Epithelial cell of esophagus (primary cell): ENCODE data around the gene GGCT.
"Not testable (repeated sequence)": the region's sequence is repeated elsewhere in the genome, so short reads cannot be mapped to it uniquely, and the experiment has no call there.

ENCODE experiments used
- DNase-seq: peaks from one replicate; pipeline ENCODE4 v3.0.0; 2010; ENCODE audit warnings: low read depth
- H3K4me3 ChIP-seq: 2 replicates; pipeline ENCODE4 v1.5.1; 2011; ENCODE audit warnings: mild to moderate bottlenecking, low read length, control low read depth
- TF ChIP-seq, protein P1 (sequence below): IDR thresholded peaks from 2 replicates; pipeline ENCODE4 v1.5.1; 2011; ENCODE audit warnings: low read depth, mild to moderate bottlenecking, low read length, control low read depth, inconsistent platforms; ENCODE audit not compliant: insufficient read depth; ENCODE audit errors: missing control alignments

Gene GGCT

DNA sequence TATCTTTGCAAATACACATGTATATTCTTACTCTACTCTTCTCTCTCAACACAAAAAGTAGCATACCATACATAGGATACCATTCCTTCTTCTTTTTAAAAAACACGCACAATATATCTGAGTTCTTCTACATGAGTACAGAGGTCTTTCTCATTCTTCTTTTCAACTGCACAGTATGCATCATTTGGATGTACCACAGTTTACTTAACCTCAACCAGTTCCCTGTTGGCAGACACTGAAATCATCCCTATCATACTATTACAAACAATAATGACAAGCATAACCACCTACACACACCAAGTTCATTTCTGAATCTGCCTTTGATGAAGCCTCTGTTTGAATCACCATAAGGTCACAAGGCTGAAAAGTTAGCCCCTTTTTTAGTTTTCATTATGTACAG is 25.7 kb upstream of the GGCT start:
- TF ChIP-seq, protein P1, sequence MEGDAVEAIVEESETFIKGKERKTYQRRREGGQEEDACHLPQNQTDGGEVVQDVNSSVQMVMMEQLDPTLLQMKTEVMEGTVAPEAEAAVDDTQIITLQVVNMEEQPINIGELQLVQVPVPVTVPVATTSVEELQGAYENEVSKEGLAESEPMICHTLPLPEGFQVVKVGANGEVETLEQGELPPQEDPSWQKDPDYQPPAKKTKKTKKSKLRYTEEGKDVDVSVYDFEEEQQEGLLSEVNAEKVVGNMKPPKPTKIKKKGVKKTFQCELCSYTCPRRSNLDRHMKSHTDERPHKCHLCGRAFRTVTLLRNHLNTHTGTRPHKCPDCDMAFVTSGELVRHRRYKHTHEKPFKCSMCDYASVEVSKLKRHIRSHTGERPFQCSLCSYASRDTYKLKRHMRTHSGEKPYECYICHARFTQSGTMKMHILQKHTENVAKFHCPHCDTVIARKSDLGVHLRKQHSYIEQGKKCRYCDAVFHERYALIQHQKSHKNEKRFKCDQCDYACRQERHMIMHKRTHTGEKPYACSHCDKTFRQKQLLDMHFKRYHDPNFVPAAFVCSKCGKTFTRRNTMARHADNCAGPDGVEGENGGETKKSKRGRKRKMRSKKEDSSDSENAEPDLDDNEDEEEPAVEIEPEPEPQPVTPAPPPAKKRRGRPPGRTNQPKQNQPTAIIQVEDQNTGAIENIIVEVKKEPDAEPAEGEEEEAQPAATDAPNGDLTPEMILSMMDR, result no peak
- H3K4me3 ChIP-seq, result no peak overlapping the region
- DNase-seq, result no peak

DNA sequence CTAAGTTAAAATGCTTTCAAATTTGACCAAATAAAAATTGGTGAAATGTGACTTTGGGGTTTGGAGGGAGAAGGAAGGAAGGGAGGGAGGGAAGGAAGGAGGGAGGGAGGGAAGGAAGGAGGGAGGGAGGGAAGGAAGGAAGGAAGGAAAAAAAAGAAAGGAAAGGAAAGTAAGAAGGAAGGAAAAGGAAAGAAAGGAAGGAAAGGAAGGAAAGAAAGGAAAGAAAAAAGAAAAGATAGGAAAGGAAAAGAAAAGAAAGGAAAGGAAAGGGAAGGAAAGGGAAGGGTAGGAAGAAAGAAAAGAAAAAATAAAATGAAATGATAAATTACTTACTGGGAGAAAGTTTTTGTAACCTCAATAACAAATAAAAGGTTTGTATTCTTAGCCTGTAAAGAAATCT is 24.1 kb upstream of the GGCT start:
- no peak overlapping the region for H3K4me3 ChIP-seq
- TF ChIP-seq, protein P1, result no peak
- no peak for DNase-seq

DNA sequence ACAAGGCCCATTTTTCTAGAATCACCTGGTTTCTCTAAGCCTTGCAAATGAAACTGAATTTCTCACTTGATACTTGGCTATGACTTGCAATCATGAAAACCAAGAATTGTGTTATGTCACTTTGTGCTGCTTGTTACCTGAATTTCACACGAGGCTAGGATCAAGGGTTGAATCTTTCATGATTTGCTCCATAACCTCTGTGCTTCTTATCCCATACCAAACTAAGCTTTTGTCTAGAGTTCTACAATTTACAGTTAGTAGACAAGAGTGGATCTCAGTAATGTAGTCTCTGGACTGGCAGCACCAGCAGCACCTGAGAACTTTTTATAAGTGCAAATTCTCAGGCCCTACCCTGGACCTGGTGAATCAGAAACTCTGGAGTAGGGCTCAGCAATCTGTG is 22.7 kb upstream of the GGCT start:
- not testable (repeated sequence) for DNase-seq, H3K4me3 ChIP-seq

DNA sequence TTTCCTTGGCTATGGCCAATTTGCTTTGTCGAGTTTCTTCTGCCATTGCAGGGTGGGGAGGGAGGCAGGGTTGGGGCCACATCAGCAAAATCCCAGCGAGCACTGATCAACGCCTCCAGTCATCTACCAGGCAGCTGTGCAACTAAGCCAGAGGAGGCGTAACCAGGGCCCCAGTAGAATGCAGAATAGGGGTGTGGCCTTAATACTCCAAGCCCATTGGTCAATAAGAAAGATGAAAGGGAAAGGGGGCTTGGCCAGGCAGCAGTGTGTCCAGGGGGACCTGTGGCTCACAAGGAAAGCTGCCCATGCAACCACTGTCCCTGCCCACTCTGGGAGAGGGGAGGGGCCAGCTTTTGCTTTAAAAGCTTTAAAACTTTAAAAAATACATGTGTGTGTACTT is 21.5 kb upstream of the GGCT start:
- H3K4me3 ChIP-seq, result no peak overlapping the region
- DNase-seq, result no peak
- TF ChIP-seq, protein P1, result no peak

DNA sequence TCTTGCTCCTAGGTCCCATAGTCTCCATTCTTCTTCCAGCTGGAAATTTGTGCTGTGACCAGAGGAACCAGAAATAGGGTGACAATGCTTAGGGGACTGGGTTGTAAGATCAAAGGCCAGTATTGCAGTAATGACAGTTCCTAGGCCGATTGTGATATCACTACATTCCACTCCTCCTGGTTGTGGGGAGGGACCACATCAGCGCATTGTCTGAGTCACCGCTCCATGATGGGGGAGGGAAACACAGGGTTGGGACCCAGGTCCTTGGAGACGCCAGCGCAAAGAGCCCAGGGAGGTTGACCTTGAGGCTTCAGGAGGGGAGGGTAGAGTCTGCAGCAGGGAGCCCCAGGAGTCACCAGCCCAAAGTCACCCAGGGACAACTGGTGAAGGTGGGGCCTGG is 20.8 kb upstream of the GGCT start:
- TF ChIP-seq, protein P1, result no peak
- no peak for DNase-seq
- H3K4me3 ChIP-seq, result no peak overlapping the region

DNA sequence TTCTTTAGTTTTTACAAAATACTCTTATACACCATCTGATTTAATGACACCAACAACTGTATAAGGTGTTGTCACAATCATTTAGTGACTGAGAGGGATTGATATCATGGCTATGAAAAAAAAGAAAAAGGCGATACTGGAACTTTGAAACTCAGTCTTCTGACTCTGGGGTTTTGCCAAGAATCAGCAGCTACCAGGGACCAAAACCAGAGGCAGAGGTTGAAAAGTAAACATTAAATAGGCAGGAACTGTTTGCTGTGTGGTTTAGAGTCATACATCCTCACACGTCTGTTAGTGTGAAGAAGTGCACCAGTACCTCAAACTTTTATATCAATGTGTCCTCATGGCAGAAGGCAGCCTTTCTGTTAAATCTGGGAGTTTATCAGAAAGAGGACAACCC is 19.9 kb upstream of the GGCT start:
- no peak overlapping the region for H3K4me3 ChIP-seq
- no peak for DNase-seq
- TF ChIP-seq, protein P1, result no peak

DNA sequence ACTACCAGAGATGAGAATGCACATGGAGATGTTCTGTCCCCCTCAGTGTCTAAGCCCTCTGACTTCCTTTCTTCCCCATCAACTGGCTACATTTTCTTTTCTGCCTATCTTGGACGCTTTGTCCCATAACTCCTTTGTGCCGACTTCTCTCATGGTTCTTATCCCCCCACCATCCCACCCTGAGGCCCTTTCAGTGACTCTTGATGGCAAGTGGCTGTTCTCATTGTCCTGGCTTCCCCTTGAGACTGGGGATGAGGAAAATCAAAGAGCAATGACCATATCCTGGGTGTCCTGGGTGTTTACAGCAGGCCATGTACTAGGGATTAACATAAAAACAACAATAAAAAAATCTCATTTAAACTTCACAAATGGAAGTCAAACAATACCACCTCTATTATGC is 18.8 kb upstream of the GGCT start:
- TF ChIP-seq, protein P1, result no peak
- H3K4me3 ChIP-seq, result no peak overlapping the region
- DNase-seq, result no peak

DNA sequence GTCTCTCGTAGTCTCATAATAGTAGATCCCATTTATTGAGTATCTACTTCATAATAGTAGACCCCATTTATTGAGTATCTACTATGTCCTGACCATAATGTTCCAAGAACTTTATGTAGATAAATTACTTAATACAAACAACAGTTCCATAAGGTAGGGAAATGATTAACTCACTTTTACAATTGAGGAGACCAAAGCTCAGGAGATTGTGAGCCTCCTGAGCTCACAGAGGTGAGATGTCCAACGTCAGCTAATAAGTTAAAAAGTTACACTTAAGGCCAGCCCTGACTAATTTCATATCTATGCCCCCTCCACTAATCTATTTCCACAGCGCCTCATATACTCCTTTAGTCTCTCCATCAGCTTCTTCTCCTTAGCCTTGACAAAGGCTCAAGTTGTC is 17.5 kb upstream of the GGCT start:
- no peak for DNase-seq
- no peak overlapping the region for H3K4me3 ChIP-seq
- TF ChIP-seq, protein P1, result no peak
